Right lobe of liver (tissue), 6 donors: ENCODE measurements around the gene ZNF532. TPM values are rescaled to one million over a fixed set of nuclear protein-coding genes. Genes with fewer than 3 reads are reported as not detected.

Experiments
- ATAC-seq, 4 donors: fragments of 200-7000 bp; cut with Tn5 transposase; one replicate each; pipeline ENCODE4 v1.9.1; 2020; ENCODE audit warnings: mild to moderate bottlenecking in 4 of 4, moderate library complexity in 4 of 4
- DNase-seq, 3 donors: peaks; one replicate each; pipeline ENCODE4 v3.0.0-alpha.2; 2020
- H3K27ac ChIP-seq, 3 donors: fragments of 200-600 bp; one replicate each; pipeline ENCODE4 v1.8.0; 2022
- H3K27me3 ChIP-seq, 2 donors: fragments of 200-600 bp; one replicate each; pipeline ENCODE4 v1.8.0; 2022
- H3K36me3 ChIP-seq, 4 donors: fragments of 200-600 bp; sonication (generic) in 1 of 4; one replicate each; pipeline versions ENCODE4 v1.5.1 to v1.8.0; 2017 to 2022; ENCODE audit warnings: control low read depth in 1 of 4
- H3K4me1 ChIP-seq, 4 donors: fragments of 200-600 bp; sonication (generic) in 1 of 4; one replicate each; pipeline versions ENCODE4 v1.5.1 to v1.8.0; 2017 to 2022; ENCODE audit warnings: control low read depth in 1 of 4
- H3K4me3 ChIP-seq, 3 donors: fragments of 200-600 bp; one replicate each; pipeline ENCODE4 v1.8.0; 2022
- H3K9me3 ChIP-seq, 4 donors: fragments of 200-600 bp; sonication (generic) in 1 of 4; one replicate each; pipeline versions ENCODE4 v1.5.1 to v1.8.0; 2017 to 2022; ENCODE audit warnings: control low read depth in 1 of 4
- POLR2A ChIP-seq: fragments of 450-650 bp; IDR thresholded peaks from one replicate; pipeline ENCODE4 v1.6.1; 2017; ENCODE audit warnings: antibody characterized with exemption, mild to moderate bottlenecking
- WGBS: methylation state at CpG from one replicate; pipeline ENCODE4 v1.1.6; 2018; ENCODE audit warnings: low coverage, low lambda C conversion rate; ENCODE audit not compliant: insufficient coverage; ENCODE audit errors: missing lambda C conversion rate; 5-methylcytosine and 5-hydroxymethylcytosine counted together
- intact Hi-C, 2 donors: fragments of 100-400 bp; cut with DNase I; formaldehyde crosslinking; loops; one replicate each; pipeline versions ENCODE4 v1.11.2 to v1.14.1; 2022
- total RNA-seq, 6 experiments: library from RNA; depleted of rRNA in 2 of 6; stranded (reverse); fragments of >200 nt in 2 of 6; fragmentation: NEBNext Ultra II Directional in 3 of 6; extraction: Animal tissue kit (Norgen Biotek cat#: 25700) in 3 of 6; gene quantifications; one replicate each; pipeline versions ENCODE4 v1.1.0 to v1.2.4, GENCODE V29; 2016 to 2023
- TF ChIP-seq, protein P1 (sequence below), 4 donors: fragments of 200-600 bp in 3 of 4; fragments of 450-650 bp in 1 of 4; IDR thresholded peaks; one replicate each; pipeline versions ENCODE4 v1.5.1 to v1.8.0; 2016 to 2022; ENCODE audit warnings: antibody characterized with exemption in 4 of 4, mild to moderate bottlenecking in 2 of 4
- donor health status: DM: no; HTN: yes; CAD: no.
- donor health status: DM: no; HTN: no; CAD: no.
- donor health status: DM: no; HTN: no; CAD: no.
- donor health status: DM: no; HTN: yes; CAD: no.
- donor health status: DM: no; HTN: yes; CAD: no.

ZNF532 gene
- total RNA-seq, 6 experiments from 2014 or later: 2.0 to 6.4 (median 3.2) TPM

DNA sequence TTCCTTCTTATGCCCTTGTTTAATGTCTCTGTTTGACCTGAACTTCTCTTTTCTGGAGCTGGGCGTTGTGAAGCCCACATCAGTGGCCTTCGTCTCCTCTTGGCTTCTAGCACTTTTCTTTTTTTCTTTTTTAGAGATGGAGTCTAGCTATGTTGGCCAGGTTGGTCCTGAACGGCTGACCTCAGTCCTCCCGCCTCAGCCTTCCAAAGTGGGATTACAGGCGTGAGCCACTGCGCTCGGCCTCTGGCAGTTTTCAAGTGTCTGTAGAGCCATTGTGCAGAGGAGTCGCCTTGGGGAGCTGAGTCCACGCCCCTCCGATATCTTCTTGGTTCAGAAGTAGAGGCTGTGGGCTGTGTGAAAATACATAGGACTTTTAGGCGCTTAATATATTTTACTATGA lies 36.5 kb downstream of the ZNF532 start:
- ATAC-seq (no peak), DNase-seq (no peak)
- Histone ChIP-seq H3K4me3 (no peak overlapping the region), H3K4me1 (no peaks in the 10 kb centered on the region), H3K27me3 (no peaks in the 10 kb centered on the region), H3K36me3 (no peaks in the 10 kb centered on the region), H3K9me3 (no peaks in the 10 kb centered on the region), H3K27ac (no peak overlapping the region)
- no peak for TF ChIP-seq POLR2A
- TF ChIP-seq, protein P1, sequence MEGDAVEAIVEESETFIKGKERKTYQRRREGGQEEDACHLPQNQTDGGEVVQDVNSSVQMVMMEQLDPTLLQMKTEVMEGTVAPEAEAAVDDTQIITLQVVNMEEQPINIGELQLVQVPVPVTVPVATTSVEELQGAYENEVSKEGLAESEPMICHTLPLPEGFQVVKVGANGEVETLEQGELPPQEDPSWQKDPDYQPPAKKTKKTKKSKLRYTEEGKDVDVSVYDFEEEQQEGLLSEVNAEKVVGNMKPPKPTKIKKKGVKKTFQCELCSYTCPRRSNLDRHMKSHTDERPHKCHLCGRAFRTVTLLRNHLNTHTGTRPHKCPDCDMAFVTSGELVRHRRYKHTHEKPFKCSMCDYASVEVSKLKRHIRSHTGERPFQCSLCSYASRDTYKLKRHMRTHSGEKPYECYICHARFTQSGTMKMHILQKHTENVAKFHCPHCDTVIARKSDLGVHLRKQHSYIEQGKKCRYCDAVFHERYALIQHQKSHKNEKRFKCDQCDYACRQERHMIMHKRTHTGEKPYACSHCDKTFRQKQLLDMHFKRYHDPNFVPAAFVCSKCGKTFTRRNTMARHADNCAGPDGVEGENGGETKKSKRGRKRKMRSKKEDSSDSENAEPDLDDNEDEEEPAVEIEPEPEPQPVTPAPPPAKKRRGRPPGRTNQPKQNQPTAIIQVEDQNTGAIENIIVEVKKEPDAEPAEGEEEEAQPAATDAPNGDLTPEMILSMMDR (IDR thresholded peaks at IDR 0.05): no peak
- 93% methylated on average over 11 of the region's 11 CpGs for WGBS
- intact Hi-C loops: no loop called here

DNA sequence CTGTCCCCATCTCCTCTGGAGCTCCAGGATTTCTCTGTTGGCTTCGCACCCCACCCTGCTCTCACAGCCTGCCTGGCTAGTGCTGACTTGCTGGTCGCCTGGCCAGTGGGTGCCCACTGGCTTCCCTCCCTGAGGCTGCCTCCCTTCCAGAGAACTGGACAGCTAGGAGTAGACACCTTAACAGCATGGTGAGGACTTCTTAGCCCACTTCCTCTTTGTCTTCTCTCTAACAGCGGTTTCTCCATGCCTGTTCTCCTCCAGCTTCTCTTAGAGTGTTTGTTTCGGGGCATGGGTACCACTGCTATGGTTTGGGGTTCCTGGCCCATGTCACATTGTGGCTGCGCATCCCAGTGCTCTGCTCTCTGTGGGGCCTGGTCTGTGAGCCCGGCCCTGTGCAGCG lies 37.1 kb downstream of the ZNF532 start:
- peak in 1 of 4 donors; percentile 22 for ATAC-seq
- DNase-seq: no peak
- H3K4me1 ChIP-seq: no peaks in the 10 kb centered on the region
- TF ChIP-seq, protein P1 (IDR thresholded peaks at IDR 0.05): no peak
- TF ChIP-seq POLR2A: no peak
- intact Hi-C loops: no loop called here
- H3K4me3 ChIP-seq: no peak overlapping the region
- H3K36me3 ChIP-seq: no peaks in the 10 kb centered on the region
- no peaks in the 10 kb centered on the region for H3K27me3 ChIP-seq
- H3K27ac ChIP-seq: no peak overlapping the region
- 87% methylated on average over 3 of the region's 7 CpGs for WGBS
- no peaks in the 10 kb centered on the region for H3K9me3 ChIP-seq

DNA sequence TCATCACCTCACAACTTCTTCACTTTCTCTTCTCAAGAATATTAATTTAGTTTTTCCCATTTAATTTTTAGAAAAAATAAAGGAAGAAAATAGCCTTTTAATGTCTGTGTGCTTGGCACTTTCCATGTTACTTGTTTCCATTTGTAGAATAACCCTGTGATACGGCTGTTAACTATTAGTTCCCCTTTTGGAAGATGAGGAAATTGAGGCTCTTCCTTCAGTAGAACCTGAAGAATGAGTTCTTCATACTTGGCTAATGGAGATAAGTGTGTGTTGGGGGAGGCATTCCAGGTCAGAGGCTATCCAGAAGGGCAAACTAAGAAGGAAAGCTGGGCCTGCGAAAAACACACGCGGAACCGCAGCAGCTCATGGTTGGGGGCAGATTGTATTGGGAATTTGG lies 38.3 kb downstream of the ZNF532 start:
- ATAC-seq (no peak), DNase-seq (no peak)
- H3K9me3 ChIP-seq: no peaks in the 10 kb centered on the region
- TF ChIP-seq, protein P1 (IDR thresholded peaks at IDR 0.05): no peak
- TF ChIP-seq POLR2A: no peak
- no peak overlapping the region for H3K4me3 ChIP-seq
- no peaks in the 10 kb centered on the region for H3K4me1 ChIP-seq
- H3K27ac ChIP-seq: no peak overlapping the region
- no peaks in the 10 kb centered on the region for H3K36me3 ChIP-seq
- no peaks in the 10 kb centered on the region for H3K27me3 ChIP-seq
- WGBS: 81% methylated on average over 5 of the region's 5 CpGs
- intact Hi-C loops: no loop called here

DNA sequence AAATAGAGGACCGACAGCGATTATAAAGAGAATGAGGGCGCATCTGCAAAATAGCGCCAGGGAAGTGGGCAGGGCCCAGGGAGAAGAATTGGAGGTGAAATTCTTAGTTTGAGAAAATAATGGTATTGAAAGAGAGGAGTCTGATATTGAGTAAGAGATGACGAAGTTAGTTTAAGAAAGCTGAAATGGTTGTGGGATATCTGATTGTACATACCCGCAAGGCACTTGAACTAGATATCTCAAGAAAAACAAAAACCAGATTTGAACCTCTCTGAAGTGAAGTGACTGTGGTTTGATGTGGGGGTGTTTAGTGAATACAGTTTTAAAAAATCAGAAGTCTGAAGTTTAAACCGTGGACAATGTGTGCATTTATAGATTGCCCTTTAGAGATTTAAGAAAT lies 38.9 kb downstream of the ZNF532 start:
- no peak overlapping the region for H3K4me3 ChIP-seq
- no peaks in the 10 kb centered on the region for H3K36me3 ChIP-seq
- 84% methylated on average over 6 of the region's 7 CpGs for WGBS
- H3K27me3 ChIP-seq: no peaks in the 10 kb centered on the region
- no peak for TF ChIP-seq POLR2A
- TF ChIP-seq, protein P1 (IDR thresholded peaks at IDR 0.05): no peak
- H3K9me3 ChIP-seq: no peaks in the 10 kb centered on the region
- ATAC-seq (no peak), DNase-seq (no peak)
- intact Hi-C loops: no loop called here
- H3K4me1 ChIP-seq: no peaks in the 10 kb centered on the region
- H3K27ac ChIP-seq: no peak overlapping the region
